HT-29 (cell line): ENCODE results near the gene BSN. TPM values are rescaled to one million over a fixed set of nuclear protein-coding genes. Genes with fewer than 3 reads are reported as not detected.
"Not testable (repeated sequence)": the region's sequence is repeated elsewhere in the genome, so short reads cannot be mapped to it uniquely, and the experiment has no call there.

Experiments used
- DNase-seq: peaks from one replicate; pipeline ENCODE4 v3.0.0-alpha.2; 2015; ENCODE audit warnings: low spot score
- total RNA-seq: library from RNA; depleted of rRNA; stranded (reverse); fragments of >200 nt; shearing (Covaris generic); gene quantifications from 2 replicates; pipeline ENCODE4 v1.2.3, GENCODE V29; 2014

BSN gene
- total RNA-seq, 1 experiment from 2014 or later: not detected

DNA sequence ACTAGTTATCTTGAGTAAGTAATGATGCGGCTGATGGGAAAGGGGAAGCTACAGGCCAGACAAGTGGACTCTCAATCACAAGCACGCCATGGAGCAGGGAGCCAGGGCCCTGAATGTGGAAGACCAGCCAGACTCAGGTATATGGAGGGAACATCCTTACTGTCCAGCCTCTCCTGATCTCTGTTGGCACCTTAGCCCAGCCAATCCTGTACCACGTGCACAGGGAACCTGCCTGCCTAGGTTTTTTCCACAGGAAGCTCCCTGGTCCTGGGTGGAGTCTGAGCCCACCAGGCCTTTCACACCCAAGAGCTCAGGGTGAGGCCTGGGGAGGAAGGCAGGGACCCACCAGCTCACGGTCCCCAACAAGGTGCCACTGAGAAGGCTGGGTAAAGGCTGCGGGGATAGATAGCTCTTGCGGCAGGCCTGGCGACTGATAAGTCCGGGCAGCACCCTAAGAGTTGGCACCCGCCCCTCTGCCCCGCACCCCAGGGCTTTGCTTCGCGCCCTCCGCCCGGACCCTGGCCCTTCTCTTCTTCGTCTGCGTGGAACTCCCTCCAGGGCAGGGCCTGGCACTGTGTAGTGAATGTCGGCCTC lies 118.9 kb downstream of the BSN start:
- peak; percentile 42 for DNase-seq

DNA sequence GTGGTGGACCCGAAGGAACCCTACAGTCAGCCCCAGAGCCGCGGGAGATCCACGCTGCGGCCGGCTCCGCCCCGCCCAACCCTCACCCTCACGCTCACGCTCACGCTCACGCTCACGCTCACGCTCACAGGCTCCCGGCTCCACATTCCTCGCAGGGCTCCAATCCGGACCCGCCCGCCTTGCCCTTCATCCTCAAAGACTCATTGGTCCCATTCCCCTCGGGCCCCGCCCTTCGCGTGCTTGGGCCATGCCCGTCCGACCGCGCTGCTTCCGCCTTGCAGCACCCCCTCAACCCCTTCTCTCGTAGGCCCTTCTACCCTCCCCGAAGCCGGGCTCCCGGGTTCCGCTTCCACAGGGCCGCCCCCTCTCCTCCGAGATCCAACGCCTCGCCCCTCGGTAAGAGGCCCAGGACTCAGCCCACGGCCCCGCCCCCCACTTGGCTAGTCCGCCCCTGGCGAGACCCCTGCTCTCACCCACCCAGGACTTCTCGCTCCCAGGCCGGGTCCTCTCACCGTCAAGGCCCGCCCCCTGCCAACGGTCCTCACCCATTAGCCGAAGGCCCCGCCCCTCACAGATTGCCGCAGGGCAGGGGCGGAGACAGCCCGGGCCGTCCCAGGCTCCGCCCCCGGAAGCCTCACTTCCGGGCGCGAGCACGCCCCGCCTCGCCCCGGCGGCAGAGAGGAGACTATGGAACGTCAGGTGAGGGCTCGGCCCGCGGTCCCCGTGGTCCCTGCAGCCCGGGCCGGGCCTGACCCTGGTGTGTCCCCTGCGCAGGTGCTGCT lies 119.6 kb downstream of the BSN start, which contains the start of gene APEH:
Gene APEH, plus strand, starts transcription at position 637 of the 782 bp plus-strand sequence. Its CDS starts 51 bp downstream, at position 688.
- peak; percentile 96 for DNase-seq

DNA sequence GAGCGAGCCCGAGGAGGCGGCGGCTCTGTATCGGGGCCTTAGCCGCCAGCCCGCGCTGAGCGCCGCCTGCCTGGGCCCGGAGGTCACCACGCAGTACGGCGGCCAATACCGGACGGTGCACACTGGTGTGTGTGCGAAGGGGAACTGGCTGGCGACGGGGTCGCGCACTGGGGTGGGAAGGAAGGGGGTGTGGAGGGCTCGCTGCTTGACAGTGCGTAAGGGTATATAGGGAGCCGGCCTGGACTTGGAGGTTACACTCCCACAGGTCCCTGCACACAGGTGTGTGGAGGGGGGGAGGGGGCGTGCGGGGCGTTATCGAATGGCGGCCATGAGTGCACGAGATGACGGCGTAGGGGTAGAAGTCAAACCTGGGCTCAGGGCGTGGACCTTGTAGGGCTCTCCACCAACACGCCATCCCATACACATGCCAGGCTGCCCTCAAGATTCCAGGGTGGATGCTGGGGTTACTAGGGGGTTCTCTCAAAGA lies 120.3 kb downstream of the BSN start:
- DNase-seq: no peak

DNA sequence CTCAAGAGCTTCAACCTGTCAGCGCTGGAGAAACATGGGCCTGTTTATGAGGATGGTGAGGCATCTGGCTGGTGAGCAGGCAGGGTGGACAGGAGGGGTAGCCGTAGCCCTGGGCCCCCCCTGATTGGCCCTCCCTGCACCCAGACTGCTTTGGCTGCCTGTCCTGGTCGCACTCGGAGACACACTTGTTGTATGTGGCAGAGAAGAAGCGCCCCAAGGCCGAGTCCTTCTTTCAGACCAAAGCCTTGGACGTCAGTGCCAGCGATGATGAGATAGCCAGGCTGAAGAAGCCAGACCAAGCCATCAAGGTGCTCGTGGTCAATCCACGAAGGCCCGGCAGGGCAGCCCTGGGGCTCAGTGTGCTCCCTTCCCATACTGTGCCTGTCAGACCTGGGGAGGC lies 121.6 kb downstream of the BSN start:
- DNase-seq: no peak

DNA sequence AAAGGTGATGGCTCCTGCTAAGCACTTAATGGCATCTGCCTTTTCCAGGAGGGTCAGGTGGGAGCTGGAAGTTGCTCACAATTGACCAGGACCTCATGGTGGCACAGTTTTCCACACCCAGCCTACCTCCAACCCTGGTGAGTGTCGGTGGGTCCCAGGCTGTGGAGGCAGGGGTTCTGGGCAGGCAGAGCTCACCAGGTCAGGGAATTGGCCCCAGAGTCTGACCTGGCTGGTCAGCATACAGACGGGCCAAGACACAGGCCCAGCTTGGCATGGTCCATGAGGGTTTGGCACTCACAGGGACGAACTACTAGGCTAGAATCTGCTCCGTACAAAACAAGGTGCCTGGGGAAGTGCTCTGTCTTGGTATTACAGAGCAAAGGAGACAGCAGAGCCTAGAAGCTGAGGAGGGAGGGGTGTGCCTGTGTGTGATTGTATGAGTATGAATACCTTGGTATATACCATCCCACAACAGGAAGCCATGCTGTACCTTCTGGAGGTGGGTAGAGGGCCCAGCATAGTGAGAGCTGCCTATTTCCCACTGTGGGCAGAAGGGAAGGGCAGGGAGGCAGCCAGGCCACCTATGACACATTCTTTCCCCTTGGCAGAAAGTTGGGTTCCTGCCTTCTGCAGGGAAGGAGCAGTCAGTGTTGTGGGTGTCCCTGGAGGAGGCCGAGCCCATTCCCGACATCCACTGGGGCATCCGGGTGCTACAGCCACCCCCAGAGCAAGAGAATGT lies 126.4 kb downstream of the BSN start:
- DNase-seq: no peak

DNA sequence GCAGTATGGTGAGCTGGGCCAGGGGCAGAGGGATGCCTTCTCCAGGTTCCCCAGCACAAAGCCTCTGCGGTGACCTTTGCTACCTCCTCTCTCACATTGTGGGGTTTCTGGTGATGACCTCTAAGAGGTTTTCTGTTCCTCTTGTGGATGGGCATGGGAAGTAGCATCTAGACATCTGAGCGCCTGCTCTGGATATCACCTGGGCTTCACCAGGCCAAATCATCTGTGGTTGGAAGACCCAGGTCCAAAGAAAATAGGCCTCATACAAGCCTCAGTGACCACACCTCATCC lies 126.9 kb downstream of the BSN start:
- no peak for DNase-seq

DNA sequence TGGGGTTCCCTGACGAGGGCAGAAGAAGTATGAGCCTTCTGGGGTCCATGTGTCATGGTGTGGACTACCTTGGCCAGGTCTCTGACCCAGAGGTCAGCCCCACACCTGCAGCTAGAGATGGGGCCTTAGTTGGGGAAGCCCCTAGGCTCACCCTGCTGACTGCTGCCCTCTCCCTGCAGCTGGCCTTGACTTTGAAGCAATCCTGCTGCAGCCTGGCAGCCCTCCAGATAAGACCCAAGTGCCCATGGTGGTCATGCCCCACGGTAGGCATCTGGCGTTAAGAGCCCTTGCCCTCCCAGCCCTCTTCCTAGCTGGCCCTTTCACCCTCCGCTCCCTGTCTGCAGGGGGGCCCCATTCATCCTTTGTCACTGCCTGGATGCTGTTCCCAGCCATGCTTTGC lies 127.3 kb downstream of the BSN start:
- DNase-seq: no peak

DNA sequence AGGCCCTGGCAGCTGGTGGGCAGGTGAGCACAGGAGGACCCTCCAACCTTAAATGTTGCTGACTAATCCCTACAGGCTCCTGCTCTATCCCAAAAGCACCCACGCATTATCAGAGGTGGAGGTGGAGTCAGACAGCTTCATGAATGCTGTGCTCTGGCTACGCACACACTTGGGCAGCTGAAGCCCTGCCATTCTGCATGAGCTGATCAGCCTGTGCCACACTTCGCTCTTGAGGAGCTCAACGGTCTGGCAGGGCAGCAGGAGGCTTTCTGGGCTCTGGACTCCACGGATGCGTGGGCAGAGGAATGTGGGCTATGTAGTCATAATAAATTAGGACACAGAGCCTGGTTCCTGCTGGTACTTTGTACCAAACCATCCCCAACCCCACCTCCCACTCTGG lies 128.9 kb downstream of the BSN start:
- no peak for DNase-seq

DNA sequence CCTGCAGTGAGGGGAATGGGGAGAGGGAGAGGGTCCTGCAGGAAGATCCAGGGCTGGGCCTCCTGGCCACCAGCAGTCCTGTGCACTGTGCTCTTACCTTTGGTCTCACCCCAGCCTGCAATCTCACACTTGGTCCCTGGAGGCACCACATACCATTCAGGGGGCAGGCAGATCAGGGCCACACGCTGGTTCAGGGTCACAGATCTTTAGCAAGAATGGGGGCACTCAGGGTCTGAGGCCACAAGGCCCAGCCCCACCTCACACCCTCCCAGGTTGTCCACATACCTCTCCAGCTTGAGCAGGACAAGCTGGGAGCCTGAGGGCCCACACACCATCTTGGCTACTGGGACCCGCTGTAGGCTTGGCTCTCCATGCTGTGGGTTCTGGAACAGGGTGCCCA lies 130.2 kb downstream of the BSN start:
- not testable (repeated sequence) for DNase-seq

DNA sequence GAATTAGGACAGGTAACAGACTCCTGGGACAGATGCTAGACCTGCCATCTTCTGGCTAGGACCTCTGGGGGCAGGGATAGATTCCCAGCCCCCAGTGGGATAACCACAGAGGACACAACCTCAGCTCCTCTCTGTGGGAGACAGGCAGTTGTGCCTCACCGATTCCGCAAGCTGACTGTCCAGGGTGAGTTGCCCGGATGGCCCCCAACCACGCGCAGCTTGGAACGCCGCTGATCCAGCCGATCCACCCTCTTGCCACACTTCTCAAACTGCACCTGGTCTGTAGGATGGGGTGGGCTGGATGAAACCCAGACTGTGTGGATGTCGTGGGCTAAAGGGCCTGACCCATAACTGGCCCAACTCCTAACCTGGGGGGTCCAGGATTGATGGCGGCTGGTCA lies 130.8 kb downstream of the BSN start:
- not testable (repeated sequence) for DNase-seq

DNA sequence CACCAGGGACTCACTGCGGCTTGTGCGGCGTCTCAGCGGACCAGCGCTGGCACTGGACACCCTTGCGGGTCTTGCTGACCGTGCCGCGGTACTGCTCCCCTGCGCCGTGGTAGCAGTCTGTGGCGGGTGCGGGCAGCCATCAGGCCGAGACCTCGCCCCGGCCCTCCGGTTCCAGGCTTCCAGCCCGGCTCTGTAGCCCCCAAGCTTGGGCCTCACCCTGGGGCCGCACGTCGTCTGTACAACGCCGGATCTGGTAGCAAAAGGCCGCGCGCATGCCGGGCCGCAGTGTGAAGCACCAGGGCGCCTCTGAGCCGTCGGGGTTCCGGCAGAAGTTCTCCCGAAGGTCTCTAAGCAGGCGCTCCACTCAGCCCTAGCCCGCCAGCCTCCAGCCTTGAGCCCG lies 131.6 kb downstream of the BSN start:
- not testable (repeated sequence) for DNase-seq

DNA sequence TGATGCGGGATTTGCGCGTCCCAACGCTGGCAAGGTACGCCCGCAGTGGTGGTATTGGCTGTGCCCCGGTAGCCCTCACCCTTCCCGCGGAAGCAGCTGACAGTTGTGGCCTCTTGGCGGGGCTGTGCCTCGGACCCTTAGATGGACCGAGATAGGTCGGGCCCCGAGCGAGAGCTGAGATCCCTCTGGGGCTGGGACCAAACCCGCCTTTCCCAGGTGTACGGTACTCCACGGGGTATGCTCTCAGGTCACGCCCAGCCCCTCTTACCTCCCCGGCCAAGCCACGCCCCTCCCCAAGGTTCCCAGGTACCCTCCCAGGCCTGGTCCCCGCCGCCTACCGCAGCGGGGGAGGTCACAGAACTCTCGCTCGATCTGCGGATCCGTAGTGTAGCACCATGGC lies 132.1 kb downstream of the BSN start:
- DNase-seq: not testable (repeated sequence)

DNA sequence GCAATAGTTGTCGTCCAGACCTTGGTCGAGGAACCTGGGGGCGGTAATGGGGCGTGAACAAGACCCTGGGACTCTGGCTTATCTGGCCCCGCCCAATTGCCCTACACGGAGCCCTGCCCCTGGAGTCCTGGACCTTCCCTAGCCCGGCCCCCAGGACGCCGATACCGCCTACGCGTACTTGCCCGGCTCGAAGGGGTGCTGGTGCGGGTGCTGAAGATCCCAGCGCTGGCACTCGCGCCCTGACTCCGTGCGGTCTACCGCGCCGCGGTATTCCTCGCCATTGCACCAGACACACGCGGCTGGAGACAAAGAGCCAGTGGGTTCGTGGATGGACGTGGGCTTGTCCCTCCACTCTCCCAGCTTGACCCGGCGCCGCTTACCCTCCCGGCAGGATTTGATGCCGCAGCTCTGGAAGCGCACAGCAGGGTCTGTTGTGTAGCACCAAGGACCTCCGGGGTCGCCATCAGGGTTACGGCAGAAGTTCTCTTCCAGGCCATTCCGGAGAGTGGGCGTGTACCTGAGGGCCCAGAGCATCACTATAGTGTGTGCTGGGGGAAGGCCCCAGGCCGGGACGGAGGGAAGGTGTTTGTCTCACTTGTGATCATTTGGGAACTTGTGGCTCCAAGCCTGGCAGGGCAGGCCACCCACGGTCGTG lies 132.6 kb downstream of the BSN start:
- peak; percentile 30 for DNase-seq

DNA sequence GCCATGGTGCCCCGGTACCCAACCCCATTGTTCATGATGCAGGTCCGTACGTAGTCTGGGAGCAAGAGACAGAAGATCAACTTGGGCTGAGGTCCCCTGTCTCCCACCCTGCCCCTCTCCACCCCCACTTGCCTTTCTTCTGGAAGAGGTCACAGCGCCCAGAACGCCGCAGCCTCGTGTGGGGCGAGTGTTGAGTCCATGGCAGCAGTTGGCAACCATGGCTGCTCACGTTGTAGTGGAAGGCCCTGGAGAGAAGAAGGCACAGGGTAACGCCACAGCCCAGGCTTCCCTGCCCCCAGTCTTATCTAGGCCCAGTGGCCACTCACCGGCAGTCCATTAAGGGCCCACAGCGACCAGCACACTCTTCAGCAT lies 133.1 kb downstream of the BSN start:
- DNase-seq: not testable (repeated sequence)

DNA sequence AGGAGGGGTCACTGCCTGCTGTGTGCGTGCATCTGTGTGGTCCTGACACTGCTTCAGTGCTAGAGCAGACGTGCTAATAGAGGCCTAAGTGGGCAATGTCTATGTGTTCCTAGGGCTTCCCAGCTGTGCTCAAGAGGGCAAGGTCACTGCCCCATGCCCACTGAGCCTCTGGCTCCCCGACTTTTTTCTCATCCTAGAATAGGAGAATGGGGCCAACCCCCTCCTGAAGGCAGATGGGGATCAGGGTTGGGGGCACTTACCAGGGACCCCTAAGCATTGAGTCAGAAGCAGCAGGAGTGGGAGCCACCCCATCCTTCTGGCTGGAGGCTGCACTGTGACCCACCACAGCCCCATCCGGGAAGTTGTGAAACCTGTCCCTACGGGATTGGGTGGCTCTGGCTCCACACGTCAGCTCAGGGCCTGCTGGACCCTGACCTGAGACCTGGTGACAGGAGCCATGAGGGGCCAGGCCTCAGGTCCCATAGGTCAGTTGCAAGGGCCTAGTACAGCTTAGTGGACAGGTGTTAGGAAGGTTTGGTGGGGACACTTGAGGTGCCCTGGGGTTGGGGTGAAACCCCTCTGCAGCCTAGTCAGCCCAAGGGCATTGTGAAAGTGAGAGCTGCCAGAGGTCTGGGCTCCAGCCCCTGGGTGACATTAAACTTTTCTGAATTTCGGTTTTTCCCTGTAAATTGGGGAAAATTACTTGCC lies 134.2 kb downstream of the BSN start:
- not testable (repeated sequence) for DNase-seq

DNA sequence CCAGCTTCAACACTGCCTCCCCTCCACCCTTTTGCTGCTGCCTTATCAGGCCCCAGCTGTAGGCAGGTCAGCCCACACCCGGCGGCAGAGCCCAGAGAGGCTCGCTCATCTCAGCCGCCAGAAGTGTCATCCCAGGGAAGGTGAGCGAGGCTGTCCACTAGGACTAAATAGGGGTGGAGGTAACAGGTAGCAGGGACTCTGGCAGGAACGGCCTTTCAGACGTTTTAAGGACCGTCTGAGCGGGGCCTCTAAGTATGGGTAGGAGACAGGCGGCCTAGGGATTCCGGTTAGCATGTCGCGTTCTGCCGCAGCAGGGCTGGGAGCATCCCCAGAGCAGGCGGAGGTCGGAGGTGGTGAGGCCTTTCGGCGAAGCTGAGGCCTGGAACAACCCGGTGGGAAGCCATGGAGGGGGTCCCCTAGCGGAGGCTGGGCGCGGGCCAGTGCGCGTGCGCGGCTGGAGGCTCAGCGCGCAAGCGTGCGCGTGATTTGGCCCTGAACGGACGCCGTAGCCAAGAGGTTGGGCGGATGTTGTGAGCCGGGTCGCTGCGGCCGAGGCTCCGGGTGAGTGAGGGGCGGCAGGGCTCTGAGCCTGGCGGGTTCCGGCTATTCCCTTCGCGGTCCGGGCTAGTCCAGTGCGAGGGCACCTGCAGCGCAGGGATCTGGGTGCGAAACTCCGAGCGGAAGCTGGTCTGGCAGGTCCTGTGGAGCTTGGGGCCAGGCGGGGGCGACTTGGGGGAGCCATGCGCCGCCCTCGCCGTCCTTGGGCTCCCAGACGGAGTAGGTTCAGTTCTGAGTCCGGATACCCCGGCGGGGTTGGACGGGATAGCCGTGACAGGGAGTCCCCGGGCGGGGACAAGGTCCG lies 135.0 kb downstream of the BSN start, which contains the start of the genes MST1 and RNF123:
Gene MST1, minus strand, starts transcription at position 429 of the 862 bp plus-strand sequence. CDS start 783 bp downstream, outside the sequence.
Gene RNF123, plus strand, starts transcription at position 512 of the 862 bp plus-strand sequence. CDS start 1,609 bp downstream, outside the sequence.
- DNase-seq: peak; percentile 78

DNA sequence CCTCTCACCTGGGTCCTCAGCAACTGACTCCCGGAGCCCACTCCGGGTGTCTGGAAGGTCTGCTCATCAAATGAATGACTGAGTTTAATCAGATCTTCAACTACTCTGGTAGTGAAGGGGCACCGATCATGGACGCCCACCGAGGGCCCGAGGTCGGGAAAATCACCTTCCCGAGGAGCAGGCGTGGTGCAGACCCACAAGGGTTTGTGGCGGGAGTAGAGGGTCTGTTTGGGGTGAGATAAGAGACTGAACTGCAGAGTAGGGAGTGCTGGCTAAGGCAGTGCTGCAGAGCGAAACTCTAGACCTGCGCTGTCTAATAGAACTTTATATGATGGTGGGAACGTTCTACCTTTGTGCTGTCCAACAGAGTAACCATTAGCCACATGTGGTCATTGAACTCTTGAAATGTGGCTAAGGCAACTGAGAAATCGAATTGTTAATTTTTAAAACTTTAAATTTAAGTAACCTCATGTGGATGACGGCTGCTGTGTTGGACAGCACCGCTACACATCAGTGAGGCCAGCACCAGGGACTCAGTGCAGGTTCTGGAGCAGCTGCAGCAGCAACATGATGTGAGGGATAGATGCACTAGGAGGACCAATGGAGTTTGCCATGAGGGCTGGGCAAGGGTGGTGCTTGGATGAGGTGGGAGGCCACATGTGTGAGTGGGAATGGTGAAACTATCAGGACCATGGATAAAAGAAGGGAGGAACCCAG lies 135.8 kb downstream of the BSN start:
- DNase-seq: not testable (repeated sequence)

DNA sequence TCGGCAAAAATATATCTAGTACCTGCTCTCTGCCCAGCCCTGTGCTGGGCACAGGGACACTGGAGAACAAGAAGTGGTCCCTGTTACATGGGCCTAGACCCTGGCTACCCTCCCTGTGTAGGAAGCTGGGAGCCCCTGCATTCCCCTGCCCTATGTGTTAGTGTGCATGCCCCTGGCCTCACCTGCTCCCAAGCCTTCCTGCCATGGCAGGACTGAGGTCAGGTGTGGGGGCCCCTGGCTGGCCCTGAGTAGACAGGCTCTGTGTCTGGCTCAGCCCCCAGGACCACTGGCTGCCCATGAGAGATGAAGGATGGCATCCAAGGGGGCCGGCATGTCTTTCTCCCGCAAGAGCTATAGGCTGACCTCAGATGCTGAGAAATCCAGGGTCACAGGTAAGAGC lies 136.6 kb downstream of the BSN start:
- DNase-seq: not testable (repeated sequence)

DNA sequence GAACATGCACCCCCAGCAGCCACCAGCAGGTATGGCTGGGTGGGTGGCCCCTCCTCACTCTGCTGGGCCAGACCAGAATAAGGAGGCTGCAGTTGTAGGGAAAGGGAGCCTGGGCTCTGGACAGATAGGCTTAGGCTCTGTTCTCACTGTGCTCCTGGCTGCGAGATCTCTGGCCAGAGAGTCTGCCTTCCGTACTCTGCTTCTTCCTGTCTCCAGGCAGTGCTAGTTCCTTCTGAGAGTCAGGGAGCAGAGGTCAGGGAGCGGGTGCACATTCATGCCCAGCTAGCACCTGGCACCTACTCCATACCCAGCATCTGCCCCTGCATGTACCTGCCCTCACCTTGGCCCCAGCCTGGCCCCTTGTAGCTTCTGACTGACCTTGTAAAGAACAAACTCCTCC lies 137.2 kb downstream of the BSN start:
- DNase-seq: not testable (repeated sequence)
